ENCODE results near the gene GNAO1.
"Not testable (repeated sequence)": the region's sequence is repeated elsewhere in the genome, so short reads cannot be mapped to it uniquely, and the experiment has no call there.

GNAO1 gene

DNA sequence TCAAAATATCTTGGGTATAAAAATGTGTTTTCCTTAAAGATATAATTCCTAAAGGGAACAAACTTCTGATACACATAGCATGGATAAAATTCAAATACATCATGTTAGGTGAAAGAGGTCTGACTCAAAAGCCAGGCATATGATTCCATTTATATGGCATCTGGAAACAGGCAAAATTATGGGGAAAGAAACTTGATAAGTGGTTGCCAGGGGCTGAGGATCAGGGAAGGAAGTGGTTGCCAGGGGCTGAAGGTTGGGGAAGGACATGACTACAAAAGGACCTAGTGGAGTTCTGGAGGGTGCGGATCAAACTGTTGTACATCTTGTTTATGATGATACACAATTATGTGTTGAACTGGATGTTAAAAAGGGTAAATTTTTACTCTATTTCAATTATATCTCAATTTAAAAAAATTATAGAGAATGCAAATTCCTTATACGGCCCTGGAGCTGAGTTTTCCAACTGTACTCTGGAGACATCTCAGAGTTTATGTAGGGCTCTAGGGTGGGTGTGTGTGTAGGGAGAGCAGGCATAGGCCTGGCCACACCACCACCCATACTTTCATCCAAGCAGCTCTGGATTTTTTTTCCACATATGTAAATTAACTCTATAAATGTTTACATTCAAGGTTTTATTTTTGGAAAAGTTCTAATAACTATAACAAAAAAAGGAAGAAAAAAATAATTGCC, 179.0 kb downstream of the GNAO1 start:
- DNase-seq, result no peak

DNA sequence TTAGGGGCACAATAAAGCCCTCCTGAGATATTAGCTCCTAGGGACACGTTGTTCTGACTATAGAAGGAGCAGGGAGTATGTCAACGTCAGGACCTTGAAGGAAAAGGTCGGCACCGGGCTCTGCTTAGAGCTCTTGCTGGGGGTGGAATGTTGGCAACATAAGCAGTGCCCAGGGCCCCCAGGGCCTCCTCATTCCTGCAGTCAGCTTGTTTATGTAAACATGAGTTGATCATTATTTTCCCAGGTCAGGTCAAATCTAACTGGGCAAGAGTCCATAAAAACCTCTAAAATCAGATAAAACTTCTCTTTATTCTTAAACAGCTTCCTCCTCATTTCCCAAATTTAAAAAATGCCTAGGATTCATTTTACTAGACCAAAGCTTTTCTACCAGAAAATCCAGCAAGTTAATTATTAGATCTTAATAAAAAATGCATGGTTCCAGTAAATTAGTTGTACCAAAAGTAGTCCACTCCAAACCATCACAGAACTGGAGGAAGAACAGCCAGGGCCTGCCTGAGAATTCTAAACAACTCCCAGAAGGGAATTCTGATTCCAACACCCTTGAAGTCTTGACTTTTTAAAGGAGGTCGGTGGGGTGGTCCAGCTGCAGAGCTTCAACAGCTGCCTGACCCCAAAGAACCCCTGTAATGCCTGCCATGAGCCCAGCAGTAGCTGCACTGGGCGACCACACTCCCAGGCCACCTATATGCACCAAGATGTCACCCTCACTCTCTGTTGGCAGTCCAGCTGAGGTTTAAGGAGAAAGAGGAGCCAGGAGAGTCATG, 179.8 kb downstream of the GNAO1 start:
- no peak for DNase-seq

DNA sequence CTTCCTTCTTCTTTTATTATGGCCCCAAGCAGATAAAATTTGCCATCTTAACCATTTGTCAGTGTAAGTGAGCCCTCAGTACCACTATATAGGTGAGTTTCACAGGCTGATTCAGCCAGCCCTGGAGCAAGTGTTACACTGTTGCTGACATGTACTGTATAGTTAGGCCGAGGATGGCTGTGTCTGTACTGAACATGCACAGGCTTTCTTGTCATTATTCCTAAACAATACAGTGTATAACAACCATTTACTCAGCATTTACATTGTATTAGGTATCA, 180.3 kb downstream of the GNAO1 start:
- no peak for DNase-seq

DNA sequence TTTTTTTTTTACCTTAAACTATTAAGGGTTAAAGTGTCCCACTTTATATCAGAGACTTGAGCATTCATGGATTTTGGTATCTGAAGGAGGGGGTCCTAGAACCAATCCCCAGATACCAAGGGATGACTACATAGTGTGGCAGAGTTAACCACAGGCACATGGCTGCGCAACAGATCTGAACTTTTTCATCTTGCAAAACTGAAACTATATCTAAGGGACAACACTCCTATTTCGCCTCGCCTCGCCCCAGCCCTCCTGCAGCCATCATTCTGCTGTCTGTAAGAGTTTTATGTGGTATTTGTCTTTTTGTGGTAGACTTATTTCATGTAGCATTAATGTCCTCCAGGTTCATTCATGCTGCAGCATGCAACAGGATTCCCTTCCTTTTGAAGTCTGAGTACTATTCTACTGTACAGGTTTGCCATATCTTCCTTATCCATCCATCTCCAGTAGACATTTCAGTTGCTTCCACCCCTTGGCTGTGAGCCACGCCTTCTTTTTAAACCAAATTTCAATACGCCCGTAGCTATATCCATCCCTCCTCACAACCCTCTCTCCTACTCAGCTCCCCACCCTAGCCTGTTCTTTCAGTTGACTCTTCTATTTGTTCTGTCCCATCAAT, 180.8 kb downstream of the GNAO1 start:
- no peak for DNase-seq

DNA sequence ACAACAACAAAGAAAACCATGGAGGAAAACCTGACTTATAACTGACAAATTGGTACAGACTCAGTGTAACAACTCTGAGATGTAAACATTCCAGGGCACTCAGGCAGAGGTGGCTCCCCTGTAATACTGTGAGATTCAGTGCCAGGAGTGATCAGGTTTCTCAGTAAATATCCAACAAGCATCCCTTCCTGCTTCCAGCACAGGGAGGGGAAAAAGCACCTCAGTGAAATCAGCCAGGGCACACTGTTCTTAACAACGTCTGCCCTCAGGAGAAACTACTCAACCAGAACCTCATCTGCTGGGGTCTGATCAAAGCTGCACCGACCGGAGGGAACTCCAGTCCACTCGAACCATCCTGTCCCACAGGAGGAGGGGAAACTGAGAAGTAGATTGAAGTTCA, 181.7 kb downstream of the GNAO1 start:
- DNase-seq, result no peak

DNA sequence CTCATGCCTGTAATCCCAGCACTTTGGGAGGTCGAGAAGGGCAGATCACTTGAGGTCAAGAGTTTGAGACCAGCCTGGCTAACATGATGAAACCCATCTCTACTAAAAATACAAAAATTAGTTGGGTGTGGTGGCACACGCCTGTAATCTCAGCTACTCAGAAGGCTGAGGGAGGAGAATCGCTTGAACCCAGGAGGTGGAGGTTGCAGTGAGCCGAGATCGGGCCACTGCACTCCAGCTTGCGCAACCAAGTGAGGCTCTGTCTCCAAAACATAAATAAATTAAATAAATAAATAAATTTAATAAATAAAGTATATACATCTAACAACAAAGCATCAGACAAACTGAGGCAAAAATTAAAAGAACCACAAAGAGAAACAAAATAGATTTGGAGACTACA, 184.5 kb downstream of the GNAO1 start:
- DNase-seq, result not testable (repeated sequence)

DNA sequence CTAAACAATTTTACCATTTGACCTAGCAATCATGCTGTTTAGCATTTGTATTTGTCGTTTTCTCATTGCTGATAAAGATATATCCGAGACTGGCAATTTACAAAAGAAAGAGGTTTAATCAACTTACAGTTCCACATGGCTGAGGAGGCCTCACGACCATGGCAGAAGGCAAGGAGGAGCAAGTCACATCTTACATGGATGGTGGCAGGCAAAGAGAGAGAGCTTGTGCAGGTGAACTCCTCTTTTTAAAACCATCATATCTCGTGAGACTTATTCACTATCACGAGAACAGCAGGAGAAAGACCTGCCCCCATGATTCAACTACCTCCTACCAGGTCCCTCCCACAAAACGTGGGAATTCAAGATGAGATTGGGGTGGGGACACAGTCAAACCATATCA, 187.8 kb downstream of the GNAO1 start:
- DNase-seq, result not testable (repeated sequence)

DNA sequence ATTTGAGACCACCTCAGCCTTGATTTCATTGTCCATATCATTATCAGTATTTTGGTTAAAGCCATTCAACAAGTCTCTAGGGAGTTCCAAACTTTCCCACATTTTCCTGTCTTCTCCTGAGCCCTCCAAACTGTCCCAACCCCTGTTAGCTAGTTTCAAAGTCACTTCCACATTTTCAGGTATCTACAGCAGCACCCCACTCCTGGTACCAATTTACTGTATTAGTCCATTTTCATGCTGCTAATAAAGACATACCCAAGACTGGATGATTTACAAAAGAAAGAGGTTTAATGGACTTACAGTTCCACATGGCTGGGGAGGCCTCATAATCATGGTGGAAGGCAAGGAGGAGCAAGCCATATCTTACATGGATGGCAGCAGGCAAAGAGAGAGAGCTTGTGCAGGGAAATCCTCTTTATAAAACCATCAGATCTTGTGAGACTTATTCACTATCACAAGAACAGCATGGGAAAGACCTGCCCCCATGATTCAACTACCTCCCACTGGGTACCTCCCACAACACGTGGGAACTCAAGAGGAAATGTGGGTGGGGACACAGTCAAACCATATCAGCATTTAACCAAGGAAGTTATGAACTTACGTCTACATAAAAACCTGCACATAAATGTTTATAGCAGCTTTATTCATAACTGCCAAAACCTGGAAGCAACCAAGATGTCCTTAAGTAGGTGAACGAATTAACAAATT, 189.6 kb downstream of the GNAO1 start:
- not testable (repeated sequence) for DNase-seq

DNA sequence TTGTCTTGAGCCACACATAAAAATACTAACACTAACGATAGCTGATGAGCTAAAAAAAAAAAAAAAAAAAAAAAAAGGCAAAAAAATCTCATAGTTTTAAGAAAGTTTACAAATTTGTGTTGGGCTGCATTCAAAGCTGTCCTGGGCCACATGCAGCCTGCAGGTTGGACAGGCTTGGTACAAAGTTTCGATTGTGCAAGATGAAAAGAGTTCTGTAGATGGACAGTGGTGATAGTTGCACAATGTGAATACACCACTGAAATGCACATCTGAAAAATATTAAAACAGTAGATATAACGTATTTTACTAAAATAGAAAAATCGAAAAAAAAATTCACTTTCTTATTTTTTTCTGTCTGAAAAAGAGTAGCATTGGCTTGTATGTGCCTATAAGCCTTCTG, 191.2 kb downstream of the GNAO1 start:
- no peak for DNase-seq

DNA sequence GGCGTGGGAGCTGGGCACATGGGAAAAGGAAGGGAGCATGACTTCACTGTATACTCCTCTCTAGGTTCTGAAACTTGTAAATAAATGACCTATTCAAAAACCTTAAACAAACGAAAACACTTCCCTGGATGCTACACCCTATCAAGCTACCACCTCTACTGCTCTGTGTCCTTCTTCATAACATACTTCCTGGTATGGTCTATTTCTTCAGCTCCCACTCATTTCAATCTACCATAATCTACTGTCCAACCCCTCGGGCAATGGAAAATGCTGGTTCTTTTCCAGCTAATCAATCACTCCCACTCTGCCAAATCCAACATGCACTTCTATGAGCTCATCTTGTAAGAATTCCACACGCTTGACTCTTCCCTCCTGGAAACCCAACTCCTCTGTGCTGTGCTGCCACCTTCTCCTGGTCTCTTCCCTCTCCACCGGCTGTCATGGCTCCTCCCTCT, 191.6 kb downstream of the GNAO1 start:
- DNase-seq, result no peak

DNA sequence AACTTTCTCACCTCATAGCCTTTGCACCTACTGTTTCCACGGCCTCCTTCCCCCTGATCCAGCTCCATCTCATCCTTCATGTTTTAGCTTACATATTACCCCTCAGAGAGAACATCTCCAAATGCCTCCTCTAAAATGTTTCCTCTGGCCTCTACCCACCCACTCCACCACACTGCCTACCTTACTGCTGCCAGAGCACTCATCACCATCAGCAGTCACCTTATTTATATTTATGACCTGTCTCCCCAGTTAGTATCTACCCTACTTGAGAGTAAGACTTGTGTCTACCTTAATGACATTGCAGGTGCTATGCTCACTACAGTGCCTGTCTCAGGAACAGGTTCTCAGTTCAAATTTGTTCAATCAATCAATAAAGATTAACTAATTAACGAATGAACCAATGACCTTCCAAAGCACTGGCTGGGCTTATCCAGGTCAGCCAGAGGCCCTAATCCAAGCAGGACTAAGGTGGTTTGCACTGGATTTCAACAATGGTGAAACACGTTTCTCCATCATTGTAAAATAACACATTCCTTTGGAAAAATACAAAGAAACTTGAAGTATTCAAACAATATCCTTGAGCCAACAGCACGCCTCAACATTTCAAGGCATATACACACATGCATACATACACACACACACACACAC, 192.9 kb downstream of the GNAO1 start:
- DNase-seq, result no peak

DNA sequence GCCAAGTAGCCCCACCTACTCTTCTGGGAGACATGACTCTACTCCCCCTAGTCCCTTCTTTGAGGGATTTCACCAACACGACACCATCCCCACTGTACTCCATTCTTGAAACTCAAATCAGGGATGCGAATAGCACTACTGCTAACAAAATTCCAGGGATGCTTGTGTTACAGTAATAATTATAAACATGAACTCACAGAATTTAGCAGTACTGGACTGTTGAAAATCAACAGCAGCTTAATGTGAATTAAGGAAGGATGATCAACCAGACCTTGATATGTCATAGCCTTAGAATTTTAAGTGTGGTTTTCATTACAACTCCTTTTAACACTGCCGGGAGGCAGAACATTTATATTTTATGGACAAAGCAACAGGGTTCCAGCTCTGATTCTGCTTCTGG, 196.1 kb downstream of the GNAO1 start:
- no peak for DNase-seq

DNA sequence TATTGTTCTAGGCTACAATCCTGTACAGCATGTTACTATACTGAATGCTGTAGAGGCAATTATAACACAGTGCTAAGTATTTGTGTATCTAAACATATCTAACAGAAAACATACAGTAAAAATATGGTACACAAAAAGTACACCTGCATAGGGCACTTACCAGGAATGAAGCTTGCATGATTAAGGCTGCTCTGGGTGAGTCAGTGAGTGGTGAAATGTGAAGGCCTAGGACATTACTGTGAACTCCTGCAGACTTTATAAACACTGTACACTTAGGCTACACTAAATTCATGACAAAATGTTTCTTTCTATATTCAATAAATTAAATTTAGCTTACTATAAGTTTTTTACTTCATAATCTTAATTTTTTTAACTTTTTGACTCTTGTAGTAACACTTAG, 196.9 kb downstream of the GNAO1 start:
- no peak for DNase-seq

DNA sequence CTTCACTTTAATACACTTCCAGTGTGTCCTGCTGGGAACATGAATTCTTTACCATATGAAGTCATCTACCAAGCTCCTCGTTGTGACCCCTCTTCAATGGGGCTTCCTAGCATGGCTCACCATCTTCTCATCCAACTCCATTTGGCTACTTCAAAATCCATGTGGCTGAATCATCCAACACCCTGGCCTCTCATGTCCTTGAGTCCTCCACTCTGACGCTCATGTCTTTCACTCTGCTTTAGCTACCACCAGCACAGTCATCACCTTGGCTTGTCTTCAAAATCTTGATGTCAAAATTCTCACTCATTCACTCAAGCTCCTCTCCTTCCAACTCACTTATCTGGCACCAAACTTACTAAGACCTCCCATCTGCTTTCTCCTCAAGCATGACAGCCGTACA, 198.3 kb downstream of the GNAO1 start:
- DNase-seq, result no peak

DNA sequence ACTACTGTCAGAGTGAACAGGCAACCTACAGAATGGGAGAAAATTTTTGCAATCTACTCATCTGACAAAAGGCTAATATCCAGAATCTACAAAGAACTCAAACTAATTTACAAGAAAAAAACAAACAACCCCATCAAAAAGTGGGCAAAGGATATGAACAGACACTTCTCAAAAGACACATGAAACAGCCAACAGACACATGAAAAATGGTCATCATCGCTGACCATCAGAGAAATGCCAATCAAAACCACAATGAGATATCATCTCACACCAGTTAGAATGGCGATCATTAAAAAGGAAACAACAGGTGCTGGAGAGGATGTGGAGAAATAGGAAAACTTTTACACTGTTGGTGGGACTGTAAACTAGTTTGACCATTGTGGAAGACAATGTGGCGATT, 205.4 kb downstream of the GNAO1 start:
- not testable (repeated sequence) for DNase-seq

DNA sequence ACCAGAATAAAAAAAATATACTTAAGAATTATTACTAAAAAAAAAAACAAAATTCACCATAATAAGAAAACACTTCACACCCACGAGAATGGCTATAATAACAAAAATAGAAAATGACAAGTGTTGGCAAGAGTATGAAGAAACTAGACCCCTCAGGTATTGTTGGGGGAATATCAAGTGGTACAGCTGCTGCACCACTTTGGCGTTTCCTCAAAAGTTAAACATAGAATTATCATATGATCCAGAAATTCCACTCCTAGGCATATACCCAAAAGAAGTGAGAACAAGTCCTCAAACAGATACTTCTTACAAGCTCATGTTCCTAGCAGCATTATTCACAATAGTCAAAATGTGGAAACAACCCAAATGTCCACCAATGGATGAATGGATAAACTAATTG, 207.8 kb downstream of the GNAO1 start:
- no peak for DNase-seq

DNA sequence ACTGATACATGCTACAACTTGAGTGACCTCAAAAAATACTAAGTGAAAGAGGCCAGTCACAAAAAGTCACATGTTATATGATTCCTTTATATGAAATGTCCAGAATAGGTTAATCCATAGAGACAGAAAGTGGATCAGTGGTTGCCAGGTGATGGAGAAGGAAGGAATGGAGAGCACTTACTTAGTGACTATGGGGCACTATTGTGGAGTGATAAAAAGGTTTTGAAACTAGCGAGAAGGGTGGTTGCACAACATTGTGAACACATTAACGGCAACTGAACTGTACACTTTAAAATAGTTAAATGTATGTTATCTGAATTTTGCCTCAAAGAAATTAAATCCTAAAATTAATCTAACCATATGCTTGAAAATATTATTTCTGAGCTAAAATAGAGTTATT, 208.2 kb downstream of the GNAO1 start:
- DNase-seq, result no peak

DNA sequence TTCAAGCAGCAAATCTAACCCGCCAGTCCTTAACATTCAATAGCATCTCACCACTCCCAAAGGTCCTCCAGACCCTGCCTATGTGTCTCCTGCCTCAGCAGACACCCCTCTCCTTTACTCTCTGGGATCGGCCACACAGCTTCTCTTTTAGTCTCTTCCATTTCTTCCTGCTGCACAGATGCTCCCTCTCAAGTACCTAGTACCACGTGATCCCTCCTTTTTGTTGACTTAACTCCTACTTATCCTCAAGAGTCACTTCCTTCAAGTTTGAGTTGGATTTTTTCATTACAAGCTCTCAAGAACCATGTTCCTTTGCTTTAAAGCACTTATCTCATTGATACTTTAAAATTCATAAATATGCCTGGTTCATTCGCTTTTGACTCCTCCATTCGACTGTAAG, 209.2 kb downstream of the GNAO1 start:
- no peak for DNase-seq

DNA sequence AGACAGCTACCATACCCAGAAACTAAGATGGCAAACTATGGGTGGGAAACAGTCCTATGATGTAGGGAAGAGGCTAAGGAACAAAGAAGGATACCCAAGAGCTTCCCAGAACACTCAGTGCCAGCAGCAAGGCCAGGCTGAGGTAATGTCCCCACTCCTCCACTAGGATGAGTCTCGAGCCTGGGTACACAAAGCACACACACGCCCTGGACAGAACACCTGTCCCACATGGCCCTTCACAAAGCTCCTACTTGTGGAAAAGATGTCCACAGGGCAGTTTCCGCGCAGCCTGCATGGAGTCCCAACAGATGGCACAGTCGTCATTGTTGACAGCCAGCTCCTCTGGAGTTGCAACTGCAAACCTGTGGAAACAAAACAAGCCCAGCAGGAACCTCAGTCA, 210.2 kb downstream of the GNAO1 start:
- no peak for DNase-seq

DNA sequence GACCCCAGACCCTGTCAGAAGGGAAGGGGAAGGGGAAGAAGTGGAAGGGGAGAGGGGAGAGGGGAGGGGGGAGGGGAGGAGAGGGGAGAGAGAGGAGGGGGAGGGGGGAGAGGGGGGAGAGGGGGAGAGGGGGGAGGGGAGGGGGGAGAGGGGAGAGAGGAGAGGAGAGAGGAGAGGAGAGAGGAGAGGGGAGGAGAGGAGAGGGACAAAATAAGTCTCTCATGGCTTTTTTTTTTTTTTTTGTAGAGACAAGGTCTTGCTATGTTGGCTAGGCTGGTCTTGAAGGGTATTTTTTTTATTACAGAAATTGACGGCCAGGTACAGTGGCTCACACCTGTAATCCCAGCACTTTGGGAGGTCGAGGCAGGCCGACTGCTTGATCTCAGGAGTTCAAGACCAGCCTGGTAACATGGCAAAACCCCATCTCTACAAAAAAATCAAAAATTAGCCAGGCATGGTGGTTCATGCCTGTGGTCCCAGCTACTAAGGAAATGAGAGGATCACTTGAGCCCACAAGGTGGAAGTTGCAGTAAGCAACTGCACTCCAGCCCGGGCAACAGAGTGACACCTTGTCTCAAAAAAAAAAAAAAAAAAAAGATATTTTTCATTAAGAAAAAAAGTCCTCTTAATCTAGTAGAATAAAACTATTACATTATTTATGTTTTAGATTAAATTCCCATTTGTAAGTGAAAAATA, 214.8 kb downstream of the GNAO1 start:
- DNase-seq, result no peak

Measured in SHP77 treated with DMSO at 0.1 percent for 48 hours (cell line).